Renal cortex interstitium (tissue), 11 donors: ENCODE results near the gene KBTBD13. TPM values are rescaled to one million over a fixed set of nuclear protein-coding genes. Genes with fewer than 3 reads are reported as not detected.
"Not testable (repeated sequence)": the region's sequence is repeated elsewhere in the genome, so short reads cannot be mapped to it uniquely, and the experiment has no call there.

Experiments
- DNase-seq, 11 donors: peaks; one replicate each; pipeline ENCODE4 v3.0.0-alpha.2; 2013; ENCODE audit warnings: low read depth in 9 of 11, low spot score in 4 of 11; ENCODE audit errors: extremely low read depth in 1 of 11
- polyA plus RNA-seq, 3 donors: library from polyadenylated mRNA; unstranded; fragments of 120-200 nt; gene quantifications; one replicate each; pipeline ENCODE4 v1.2.1, GENCODE V29; 2013; ENCODE audit not compliant: insufficient read length in 3 of 3

KBTBD13 gene
- polyA plus RNA-seq, 3 donors, result 0.03 to 0.12 (median 0.05) TPM

DNA sequence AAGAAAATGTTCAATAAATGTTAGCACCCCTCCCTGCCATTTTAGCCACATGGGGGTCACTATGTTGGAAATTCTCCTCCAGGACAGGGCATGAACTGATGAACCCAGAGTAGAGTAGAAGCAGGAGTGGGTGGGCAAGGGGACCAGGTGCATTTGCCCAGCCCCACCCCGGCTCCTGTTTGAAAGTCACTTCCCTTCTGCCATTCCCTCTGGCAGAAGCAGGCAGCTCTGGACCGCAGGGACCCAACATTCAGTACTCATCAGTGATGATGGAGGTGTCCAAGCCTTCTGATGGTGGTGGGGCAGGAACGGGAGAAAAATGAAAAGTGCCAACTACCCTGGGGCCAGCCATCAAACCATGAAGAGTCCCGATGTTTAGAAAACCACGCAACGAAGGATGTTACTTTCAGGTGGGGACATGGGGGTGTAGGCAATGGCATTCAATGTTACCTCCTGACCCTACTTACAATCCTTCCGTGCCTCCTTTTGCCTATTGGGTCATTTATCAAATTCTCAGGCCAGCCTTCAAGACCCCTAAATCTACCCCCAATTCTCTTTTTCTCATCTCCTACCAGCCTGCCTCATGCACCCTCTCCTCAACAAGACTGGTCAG lies 21.2 kb downstream of the KBTBD13 start:
- no peak for DNase-seq

DNA sequence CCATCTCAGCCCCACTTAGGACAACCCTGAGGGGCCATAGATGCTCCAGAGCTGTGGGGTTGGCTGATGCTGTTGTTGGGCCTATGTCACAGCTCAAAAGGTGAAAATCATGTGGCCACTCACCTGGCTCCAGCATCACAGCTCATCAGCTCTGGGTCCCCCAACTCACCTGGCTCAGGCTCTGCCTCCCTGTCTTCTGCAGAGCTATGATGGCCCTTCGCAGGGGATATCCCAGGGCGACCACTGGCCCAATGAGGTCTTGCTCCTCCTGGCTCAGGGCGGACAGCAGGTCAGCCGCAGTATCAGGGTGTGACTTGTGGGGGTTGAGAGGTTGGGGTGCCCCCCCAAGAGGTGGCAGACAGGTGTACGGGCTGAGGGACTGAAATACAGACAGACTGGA lies 22.8 kb downstream of the KBTBD13 start:
- no peak for DNase-seq

DNA sequence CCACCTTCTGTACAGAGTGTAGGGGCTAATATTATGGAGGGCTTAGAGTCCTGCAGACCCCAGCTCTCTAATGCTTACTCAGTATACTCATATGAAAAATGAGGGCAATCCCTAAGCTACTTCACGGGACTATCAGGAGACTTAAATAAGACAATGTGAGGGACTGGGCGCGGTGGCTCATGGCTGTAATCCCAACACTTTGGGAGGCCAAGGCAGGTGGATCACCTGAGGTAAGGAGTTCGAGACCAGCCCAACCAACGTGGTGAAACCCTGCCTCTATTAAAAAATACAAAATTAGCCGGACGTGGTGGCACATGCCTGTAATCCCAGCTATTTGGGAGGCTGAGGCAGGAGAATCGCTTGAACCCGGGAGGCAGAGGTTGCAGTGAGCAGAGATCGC lies 23.3 kb downstream of the KBTBD13 start:
- DNase-seq, result not testable (repeated sequence)

GRCh38 chr15:65100442-65100841 lies 23.9 kb downstream of the KBTBD13 start:
- no peak for DNase-seq

GRCh38 chr15:65101411-65101890 lies 24.9 kb downstream of the KBTBD13 start:
- peak; percentile 53 to 84 (median 76) for DNase-seq

DNA sequence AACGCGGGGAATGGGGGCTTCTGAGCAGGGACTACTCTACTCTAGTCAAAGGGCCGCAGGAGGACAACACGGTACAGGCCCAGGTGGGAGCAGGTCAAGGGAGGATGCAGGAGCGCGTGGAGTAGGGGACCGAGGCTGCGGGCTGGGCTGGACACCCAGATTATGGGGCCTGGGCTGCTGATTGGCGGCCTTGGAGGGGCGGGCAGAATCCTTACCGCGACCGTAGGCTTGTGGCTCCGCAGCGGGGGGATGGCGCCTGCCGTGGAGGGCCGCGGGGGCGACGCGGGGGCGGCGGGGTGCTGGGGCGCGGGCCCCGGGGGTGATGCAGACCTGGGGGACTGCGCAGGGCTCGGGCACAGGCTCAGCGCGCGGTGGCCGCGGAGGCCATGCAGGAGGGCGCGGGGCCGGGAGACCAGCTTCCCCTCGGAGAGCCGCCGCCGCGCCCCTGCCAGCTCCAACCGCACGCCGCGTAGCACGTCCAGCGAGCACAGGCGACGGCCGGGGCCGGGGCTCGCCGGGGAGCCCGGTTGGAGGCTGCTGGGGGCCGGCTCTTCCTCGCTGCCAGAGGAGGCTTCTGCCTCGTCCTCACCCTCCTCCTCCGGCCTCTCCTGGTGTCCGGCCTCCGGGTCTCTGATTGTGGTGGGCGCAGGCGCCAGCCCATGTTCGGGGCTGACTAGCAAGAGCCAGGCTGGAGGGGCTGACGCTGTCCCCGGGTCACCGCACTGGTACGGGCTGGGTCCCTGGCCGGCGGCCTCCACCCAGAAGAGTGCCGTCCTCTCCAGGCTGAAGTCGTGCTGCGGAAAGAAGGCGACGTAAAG lies 25.6 kb downstream of the KBTBD13 start:
- DNase-seq, result no peak

DNA sequence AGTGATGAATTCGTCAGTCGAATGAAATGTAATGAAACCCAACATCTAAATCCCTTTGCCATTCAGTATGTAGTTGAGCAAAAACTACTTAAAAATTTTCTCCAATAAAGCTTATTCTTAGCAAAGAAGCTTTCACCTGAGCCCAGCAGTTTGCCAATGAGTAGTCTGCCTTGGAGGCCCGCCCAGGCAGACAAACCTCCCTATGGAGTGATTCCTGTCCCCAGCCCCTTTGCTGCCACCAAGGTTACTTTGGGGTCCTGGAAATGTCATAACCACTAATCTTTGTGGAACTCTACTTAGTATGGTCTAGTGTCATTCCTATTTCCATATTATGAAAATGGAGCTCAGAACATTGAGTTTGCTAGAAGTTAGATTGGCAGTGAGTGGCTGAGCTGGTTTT lies 26.4 kb downstream of the KBTBD13 start:
- DNase-seq, result no peak

DNA sequence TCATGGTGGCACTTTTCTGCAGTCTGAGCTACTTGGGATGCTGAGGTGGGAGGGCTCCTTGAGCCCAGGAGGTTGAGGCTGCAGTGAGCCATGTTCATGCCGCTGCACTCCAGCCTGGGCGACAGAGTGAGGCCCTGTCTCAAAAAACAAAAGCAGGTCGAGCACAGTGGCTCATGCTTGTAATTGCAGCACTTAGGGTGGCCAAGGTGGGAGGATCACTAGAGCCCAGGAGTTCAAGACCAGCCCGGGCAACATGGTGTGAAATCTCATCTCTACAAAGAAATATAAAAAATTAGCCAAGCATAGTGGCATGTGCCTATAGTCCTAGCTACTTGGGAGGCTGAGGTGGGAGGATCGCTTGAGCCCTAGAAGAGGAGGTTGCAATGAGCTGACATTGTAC lies 28.5 kb downstream of the KBTBD13 start:
- no peak for DNase-seq

DNA sequence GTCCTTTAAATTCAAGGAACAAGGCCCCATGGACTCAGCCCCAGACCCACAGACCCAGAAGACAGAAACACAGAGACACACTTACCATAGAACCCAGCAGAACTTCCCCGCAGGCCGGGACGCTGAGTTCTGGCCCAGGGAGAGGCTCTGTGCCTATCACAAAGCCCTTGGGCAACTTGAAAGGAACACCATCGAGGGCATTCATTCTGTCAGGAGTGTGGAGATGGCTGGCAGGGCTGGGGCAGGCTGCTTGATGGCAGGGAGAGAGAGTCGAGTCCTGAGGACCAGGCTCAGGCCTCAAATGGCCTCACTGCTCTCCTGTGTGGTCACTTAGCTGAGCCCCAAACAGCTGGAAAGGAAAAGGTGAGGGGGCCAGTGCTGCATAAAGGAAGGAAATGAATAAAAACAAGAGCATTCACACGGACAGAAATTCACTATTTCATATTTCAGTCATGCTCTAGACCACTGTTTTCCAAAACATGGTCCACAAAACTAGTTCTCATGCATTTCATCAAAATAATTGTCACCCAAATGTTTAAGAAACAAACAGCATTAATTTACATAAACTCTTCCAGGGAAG lies 29.6 kb downstream of the KBTBD13 start:
- no peak for DNase-seq

GRCh38 chr15:65110676-65111292 lies 34.2 kb downstream of the KBTBD13 start:
- no peak for DNase-seq

- no peak for DNase-seq
Observed at GRCh38 chr15:65115086-65115485, 38.5 kb downstream of the KBTBD13 start, which contains the start of gene UBAP1L. Gene UBAP1L (minus strand): TSS chr15:65115200. CDS start chr15:65106215, 8,985 bp downstream.

- DNase-seq, result no peak
Observed at GRCh38 chr15:65115542-65115941, 39.0 kb downstream of the KBTBD13 start.

Other genes with a start within 250 kb of the KBTBD13 start
- 10 to 100 TPM; 15.4 to 19.6 (median 18.9) TPM for gene PLEKHO2, start 234.8 kb upstream of the KBTBD13 start, polyA plus RNA-seq
- gene ANKDD1A, start 164.8 kb upstream of the KBTBD13 start, polyA plus RNA-seq, result 1 to 10 TPM; 5.3 to 8.5 (median 6.0) TPM
- 100 to 1,000 TPM in 2 of 3 donors, 10 to 100 TPM in 1; 97.8 to 121 (median 113) TPM for gene SPG21, start 86.8 kb upstream of the KBTBD13 start, polyA plus RNA-seq
- 10 to 100 TPM; 14.3 to 19.4 (median 15.7) TPM for gene MTFMT, start 47.1 kb upstream of the KBTBD13 start, polyA plus RNA-seq
- 10 to 100 TPM; 10.5 to 12.8 (median 10.9) TPM for gene SLC51B, start 31.4 kb upstream of the KBTBD13 start, polyA plus RNA-seq
- gene RASL12, start 8.8 kb upstream of the KBTBD13 start, polyA plus RNA-seq, result 1 to 10 TPM; 5.7 to 8.4 (median 5.7) TPM
- gene UBAP1L, start 38.5 kb downstream of the KBTBD13 start, polyA plus RNA-seq, result 1 to 10 TPM; 3.9 to 9.1 (median 4.3) TPM
- gene PDCD7, start 57.1 kb downstream of the KBTBD13 start, polyA plus RNA-seq, result 10 to 100 TPM; 28.5 to 32.4 (median 30.4) TPM
- 10 to 100 TPM; 64.3 to 75.7 (median 73.0) TPM for gene CLPX, start 108.6 kb downstream of the KBTBD13 start, polyA plus RNA-seq
- gene CILP, start 134.7 kb downstream of the KBTBD13 start, polyA plus RNA-seq, result 1 to 10 TPM; 3.1 to 3.5 (median 3.2) TPM
- 10 to 100 TPM; 16.8 to 18.7 (median 18.6) TPM for gene PARP16, start 210.1 kb downstream of the KBTBD13 start, polyA plus RNA-seq
- gene RNU5A-1, start 219.3 kb downstream of the KBTBD13 start, polyA plus RNA-seq, result not detected
- not detected for gene RNU5B-1, start 227.9 kb downstream of the KBTBD13 start, polyA plus RNA-seq